GM12878 (cell line): ENCODE data around the gene TIAM1. TPM values are rescaled to one million over a fixed set of nuclear protein-coding genes. Genes with fewer than 3 reads are reported as not detected.

ENCODE experiments used
- ATAC-seq: fragments of 200-7000 bp; cut with Tn5 transposase; 3 replicates; pipeline ENCODE4 v1.9.1; 2020; ENCODE audit warnings: mild to moderate bottlenecking, moderate library complexity
- BruUV-seq: library from RNA; stranded (reverse); fragments of 400-500 nt; replicated peaks from 2 replicates; lab custom pipeline; 2021; lab: Mats Ljungman, UMichigan
- CTCF ChIA-PET: fragments of 300-600 bp; sonication (Branson Sonifier 250); formaldehyde crosslinking; extraction: SDS; loops from one replicate; lab custom pipeline; 2021; ENCODE audit warnings: inconsistent platforms; lab: Yijun Ruan, JAX
- POLR2A ChIA-PET: fragments of 350-600 bp; formaldehyde crosslinking; extraction: SDS; loops from one replicate; lab custom pipeline; 2021; ENCODE audit warnings: inconsistent platforms; lab: Charles Lee
- RAD21 ChIA-PET: fragments of 300-600 bp; sonication (Branson Sonifier 250); formaldehyde crosslinking; loops from one replicate; lab custom pipeline; 2023; ENCODE audit warnings: antibody characterized with exemption; ENCODE audit not compliant: unreplicated experiment; lab: Charles Lee
- SMC1A ChIA-PET: fragments of 300-600 bp; sonication (Branson Sonifier 250); formaldehyde crosslinking; loops from one replicate; lab custom pipeline; 2023; ENCODE audit not compliant: unreplicated experiment, uncharacterized antibody; lab: Charles Lee
- DNase-seq: peaks from one replicate; pipeline ENCODE4 v3.0.0-alpha.2; 2011; ENCODE audit warnings: low read depth, low spot score
- FAIRE-seq: peaks from 3 replicates; lab custom pipeline; 2011; peaks lifted over from hg19 to GRCh38; lab: Jason Lieb, UNC
- H2AFZ ChIP-seq: 2 replicates; pipeline ENCODE4 v1.6.0; 2011; ENCODE audit warnings: low read depth, low read length, control low read depth; ENCODE audit not compliant: control insufficient read depth
- H3K27ac ChIP-seq: 2 replicates; pipeline ENCODE4 v1.5.1; 2011; ENCODE audit warnings: control low read depth; ENCODE audit not compliant: control insufficient read depth, insufficient read depth
- H3K27me3 ChIP-seq, 2 experiments: replicated peaks in 1 of 2; 2 replicates each; pipeline versions ENCODE4 v1.6.0 to v1.6.1; 2011; ENCODE audit warnings: low read length in 1 of 2; ENCODE audit not compliant: control insufficient read depth in 2 of 2, insufficient read depth in 2 of 2
- H3K36me3 ChIP-seq, 2 experiments: 2 replicates each; pipeline ENCODE4 v1.5.1; 2011; ENCODE audit warnings: low read length in 1 of 2; ENCODE audit not compliant: control insufficient read depth in 2 of 2, insufficient read depth in 2 of 2
- H3K4me1 ChIP-seq: 2 replicates; pipeline ENCODE4 v1.6.1; 2011; ENCODE audit warnings: mild to moderate bottlenecking, low read length, moderate library complexity, mixed read lengths; ENCODE audit not compliant: control insufficient read depth, insufficient read depth
- H3K4me2 ChIP-seq: 2 replicates; pipeline ENCODE4 v1.6.0; 2011; ENCODE audit warnings: control low read depth; ENCODE audit not compliant: control insufficient read depth, insufficient read depth
- H3K4me3 ChIP-seq: fragments of 200-600 bp; sonication (generic); 2 replicates; pipeline ENCODE4 v1.5.1; 2016
- H3K79me2 ChIP-seq: 2 replicates; pipeline ENCODE4 v1.6.0; 2011; ENCODE audit warnings: low read length; ENCODE audit not compliant: control insufficient read depth, insufficient read depth
- H3K9ac ChIP-seq: 2 replicates; pipeline ENCODE4 v1.8.0; 2011; ENCODE audit warnings: low read length, control low read depth, mixed read lengths; ENCODE audit not compliant: control insufficient read depth, insufficient read depth
- H3K9me3 ChIP-seq: replicated peaks from 3 replicates; pipeline ENCODE4 v1.5.1; 2011; ENCODE audit warnings: mild to moderate bottlenecking, low read length; ENCODE audit not compliant: control insufficient read depth, insufficient read depth
- H4K20me1 ChIP-seq: 2 replicates; pipeline ENCODE4 v1.6.0; 2011; ENCODE audit not compliant: control insufficient read depth, insufficient read depth
- ASH2L ChIP-seq: fragments of 300-600, 200-600 bp; sonication (generic); IDR thresholded peaks from 2 replicates; pipeline ENCODE4 v1.6.1; 2017; ENCODE audit warnings: low read depth, mild to moderate bottlenecking, borderline replicate concordance
- CBX3 ChIP-seq: fragments of 200-600 bp; sonication (generic); IDR thresholded peaks from 2 replicates; pipeline ENCODE4 v1.6.1; 2016; ENCODE audit warnings: low read depth, borderline replicate concordance
- FOS ChIP-seq: IDR thresholded peaks from 3 replicates; pipeline ENCODE4 v1.6.1; 2011; ENCODE audit warnings: borderline replicate concordance; ENCODE audit not compliant: insufficient read length; ENCODE audit errors: extremely low read depth
- FOXM1 ChIP-seq: IDR thresholded peaks from 2 replicates; pipeline ENCODE4 v1.6.1; 2012; ENCODE audit warnings: low read depth, mild to moderate bottlenecking, inconsistent platforms, low read length, moderate library complexity
- SIN3A ChIP-seq: IDR thresholded peaks from 2 replicates; pipeline ENCODE4 v1.6.1; 2012; ENCODE audit warnings: low read depth, low read length, improper control_type of control experiment
- ZNF217 ChIP-seq: fragments of 450-650 bp; IDR thresholded peaks from 2 replicates; pipeline ENCODE4 v1.6.1; 2017; ENCODE audit warnings: antibody characterized with exemption, mild to moderate bottlenecking
- whole genome bisulfite sequencing: methylation state at CpG from one replicate; pipeline ENCODE4 v1.1.6; 2016; ENCODE audit warnings: low lambda C conversion rate; ENCODE audit not compliant: insufficient replicate concordance, insufficient coverage; ENCODE audit errors: missing lambda C conversion rate; 5-methylcytosine and 5-hydroxymethylcytosine counted together
- in situ Hi-C: fragments of 300-500 bp; cut with MboI; formaldehyde crosslinking; loops from 9 replicates; pipeline ENCODE4 v1.14.3; 2018; ENCODE audit warnings: mixed read lengths
- intact Hi-C: fragments of 100-400 bp; cut with micrococcal nuclease; formaldehyde crosslinking; loops from one replicate; pipeline ENCODE4 v1.14.2; 2022; ENCODE audit not compliant: unreplicated experiment
- polyA plus RNA-seq, 11 experiments: library from polyadenylated mRNA; depleted of rRNA in 4 of 11; unstranded in 6 of 11; stranded (reverse) in 5 of 11; fragments of >200 nt; fragmentation: Nextera tagmentation in 4 of 11; fragmentation: Illumina TruSeq in 1 of 11; extraction: Ambion mirVana in 4 of 11; extraction: Trizol in 1 of 11; gene quantifications; 1 replicate in 1 of 11; 2 replicates in 10 of 11; pipeline versions ENCODE4 v1.2.1 to v1.2.3, GENCODE V29; 2011 to 2016; ENCODE audit warnings: inconsistent platforms in 2 of 11, missing spikeins in 2 of 11, low read depth in 1 of 11
- total RNA-seq, 4 experiments: library from RNA; depleted of rRNA in 3 of 4; stranded (reverse); fragments of >200 nt in 3 of 4; fragmentation: Illumina TruSeq in 1 of 4; extraction: Trizol in 1 of 4; gene quantifications; 2 replicates each; pipeline versions ENCODE4 v1.2.1 to v1.2.3, GENCODE V29; 2013 to 2021
- TF ChIP-seq, protein P1 (sequence below): fragments of 450-650 bp; IDR thresholded peaks from 2 replicates; pipeline ENCODE4 v1.6.1; 2014; ENCODE audit warnings: mild to moderate bottlenecking
- TF ChIP-seq, protein P2 (sequence below): fragments of 150-350 bp; IDR thresholded peaks from 2 replicates; pipeline ENCODE4 v1.6.1; 2014; ENCODE audit warnings: mild to moderate bottlenecking, low read depth, low read length
- TF ChIP-seq, protein P3 (sequence below): IDR thresholded peaks from 2 replicates; pipeline ENCODE4 v1.6.1; 2012; ENCODE audit warnings: improper control_type of control experiment, low read depth, low read length; ENCODE audit not compliant: insufficient replicate concordance
- TF ChIP-seq, protein P4 (sequence below): fragments of 450-650 bp; IDR thresholded peaks from 2 replicates; pipeline ENCODE4 v1.6.1; 2017; ENCODE audit warnings: antibody characterized with exemption, mild to moderate bottlenecking, moderate library complexity

TIAM1 gene
- total and polyA plus RNA-seq, 10 of the 15 experiments (the other 5 are each of a cell fraction or from before 2014, with no cell fraction given) = 0.31 to 35.9 (median 0.78) TPM

DNA sequence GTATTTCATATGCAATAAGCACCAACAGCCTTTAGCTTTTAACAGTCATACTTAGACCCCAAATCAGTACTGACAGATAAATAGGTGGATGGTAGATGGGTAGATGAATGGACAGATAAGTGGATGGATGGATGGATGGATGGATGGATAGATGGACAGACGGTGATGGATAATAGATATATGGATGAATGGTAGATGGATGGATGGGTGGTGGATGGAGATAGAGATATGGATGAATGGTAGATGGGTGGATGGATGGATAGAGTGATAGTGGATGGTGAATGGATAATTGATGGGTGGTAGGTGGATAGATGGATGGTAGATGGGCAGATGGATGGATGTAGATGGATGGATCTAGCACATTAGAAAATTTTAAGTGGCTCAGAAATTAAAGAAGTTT is 62.5 kb downstream of the TIAM1 start:
- no peaks in the 10 kb centered on the region for H3K27me3 ChIP-seq
- H3K79me2 ChIP-seq = no peaks in the 10 kb centered on the region
- no peak overlapping the region for H3K27ac ChIP-seq
- SMC1A ChIA-PET = no interaction called here
- BruUV-seq = no TSS peak
- intact Hi-C loops (no loop called here), in situ Hi-C loops (no loop called here)
- H4K20me1 ChIP-seq = no peaks in the 10 kb centered on the region
- H3K4me2 ChIP-seq = no peak overlapping the region
- DNase-seq (no peak), FAIRE-seq (no peak), ATAC-seq (no peak)
- H3K36me3 ChIP-seq = no peaks in the 10 kb centered on the region
- POLR2A ChIA-PET = no interaction called here
- 0% methylated on average over 1 of the region's 1 CpG for WGBS
- no peak overlapping the region for H3K4me3 ChIP-seq
- RAD21 ChIA-PET = no interaction called here
- no peak overlapping the region for H3K9ac ChIP-seq
- CTCF ChIA-PET = no interaction called here
- H2AFZ ChIP-seq = no peak overlapping the region
- no peaks in the 10 kb centered on the region for H3K4me1 ChIP-seq
- no peaks in the 10 kb centered on the region; the same call in 2 of the 3 replicates for H3K9me3 ChIP-seq
- TF ChIP-seq FOS (no peak), FOXM1 (no peak), SIN3A (no peak), ZNF217 (no peak), ASH2L (no peak), CBX3 (no peak)
- TF ChIP-seq, protein P1, sequence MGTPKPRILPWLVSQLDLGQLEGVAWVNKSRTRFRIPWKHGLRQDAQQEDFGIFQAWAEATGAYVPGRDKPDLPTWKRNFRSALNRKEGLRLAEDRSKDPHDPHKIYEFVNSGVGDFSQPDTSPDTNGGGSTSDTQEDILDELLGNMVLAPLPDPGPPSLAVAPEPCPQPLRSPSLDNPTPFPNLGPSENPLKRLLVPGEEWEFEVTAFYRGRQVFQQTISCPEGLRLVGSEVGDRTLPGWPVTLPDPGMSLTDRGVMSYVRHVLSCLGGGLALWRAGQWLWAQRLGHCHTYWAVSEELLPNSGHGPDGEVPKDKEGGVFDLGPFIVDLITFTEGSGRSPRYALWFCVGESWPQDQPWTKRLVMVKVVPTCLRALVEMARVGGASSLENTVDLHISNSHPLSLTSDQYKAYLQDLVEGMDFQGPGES = no peak
- TF ChIP-seq, protein P2, sequence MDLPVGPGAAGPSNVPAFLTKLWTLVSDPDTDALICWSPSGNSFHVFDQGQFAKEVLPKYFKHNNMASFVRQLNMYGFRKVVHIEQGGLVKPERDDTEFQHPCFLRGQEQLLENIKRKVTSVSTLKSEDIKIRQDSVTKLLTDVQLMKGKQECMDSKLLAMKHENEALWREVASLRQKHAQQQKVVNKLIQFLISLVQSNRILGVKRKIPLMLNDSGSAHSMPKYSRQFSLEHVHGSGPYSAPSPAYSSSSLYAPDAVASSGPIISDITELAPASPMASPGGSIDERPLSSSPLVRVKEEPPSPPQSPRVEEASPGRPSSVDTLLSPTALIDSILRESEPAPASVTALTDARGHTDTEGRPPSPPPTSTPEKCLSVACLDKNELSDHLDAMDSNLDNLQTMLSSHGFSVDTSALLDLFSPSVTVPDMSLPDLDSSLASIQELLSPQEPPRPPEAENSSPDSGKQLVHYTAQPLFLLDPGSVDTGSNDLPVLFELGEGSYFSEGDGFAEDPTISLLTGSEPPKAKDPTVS = no peak
- TF ChIP-seq, protein P3, sequence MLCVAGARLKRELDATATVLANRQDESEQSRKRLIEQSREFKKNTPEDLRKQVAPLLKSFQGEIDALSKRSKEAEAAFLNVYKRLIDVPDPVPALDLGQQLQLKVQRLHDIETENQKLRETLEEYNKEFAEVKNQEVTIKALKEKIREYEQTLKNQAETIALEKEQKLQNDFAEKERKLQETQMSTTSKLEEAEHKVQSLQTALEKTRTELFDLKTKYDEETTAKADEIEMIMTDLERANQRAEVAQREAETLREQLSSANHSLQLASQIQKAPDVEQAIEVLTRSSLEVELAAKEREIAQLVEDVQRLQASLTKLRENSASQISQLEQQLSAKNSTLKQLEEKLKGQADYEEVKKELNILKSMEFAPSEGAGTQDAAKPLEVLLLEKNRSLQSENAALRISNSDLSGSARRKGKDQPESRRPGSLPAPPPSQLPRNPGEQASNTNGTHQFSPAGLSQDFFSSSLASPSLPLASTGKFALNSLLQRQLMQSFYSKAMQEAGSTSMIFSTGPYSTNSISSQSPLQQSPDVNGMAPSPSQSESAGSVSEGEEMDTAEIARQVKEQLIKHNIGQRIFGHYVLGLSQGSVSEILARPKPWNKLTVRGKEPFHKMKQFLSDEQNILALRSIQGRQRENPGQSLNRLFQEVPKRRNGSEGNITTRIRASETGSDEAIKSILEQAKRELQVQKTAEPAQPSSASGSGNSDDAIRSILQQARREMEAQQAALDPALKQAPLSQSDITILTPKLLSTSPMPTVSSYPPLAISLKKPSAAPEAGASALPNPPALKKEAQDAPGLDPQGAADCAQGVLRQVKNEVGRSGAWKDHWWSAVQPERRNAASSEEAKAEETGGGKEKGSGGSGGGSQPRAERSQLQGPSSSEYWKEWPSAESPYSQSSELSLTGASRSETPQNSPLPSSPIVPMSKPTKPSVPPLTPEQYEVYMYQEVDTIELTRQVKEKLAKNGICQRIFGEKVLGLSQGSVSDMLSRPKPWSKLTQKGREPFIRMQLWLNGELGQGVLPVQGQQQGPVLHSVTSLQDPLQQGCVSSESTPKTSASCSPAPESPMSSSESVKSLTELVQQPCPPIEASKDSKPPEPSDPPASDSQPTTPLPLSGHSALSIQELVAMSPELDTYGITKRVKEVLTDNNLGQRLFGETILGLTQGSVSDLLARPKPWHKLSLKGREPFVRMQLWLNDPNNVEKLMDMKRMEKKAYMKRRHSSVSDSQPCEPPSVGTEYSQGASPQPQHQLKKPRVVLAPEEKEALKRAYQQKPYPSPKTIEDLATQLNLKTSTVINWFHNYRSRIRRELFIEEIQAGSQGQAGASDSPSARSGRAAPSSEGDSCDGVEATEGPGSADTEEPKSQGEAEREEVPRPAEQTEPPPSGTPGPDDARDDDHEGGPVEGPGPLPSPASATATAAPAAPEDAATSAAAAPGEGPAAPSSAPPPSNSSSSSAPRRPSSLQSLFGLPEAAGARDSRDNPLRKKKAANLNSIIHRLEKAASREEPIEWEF = no peak
- TF ChIP-seq, protein P4, sequence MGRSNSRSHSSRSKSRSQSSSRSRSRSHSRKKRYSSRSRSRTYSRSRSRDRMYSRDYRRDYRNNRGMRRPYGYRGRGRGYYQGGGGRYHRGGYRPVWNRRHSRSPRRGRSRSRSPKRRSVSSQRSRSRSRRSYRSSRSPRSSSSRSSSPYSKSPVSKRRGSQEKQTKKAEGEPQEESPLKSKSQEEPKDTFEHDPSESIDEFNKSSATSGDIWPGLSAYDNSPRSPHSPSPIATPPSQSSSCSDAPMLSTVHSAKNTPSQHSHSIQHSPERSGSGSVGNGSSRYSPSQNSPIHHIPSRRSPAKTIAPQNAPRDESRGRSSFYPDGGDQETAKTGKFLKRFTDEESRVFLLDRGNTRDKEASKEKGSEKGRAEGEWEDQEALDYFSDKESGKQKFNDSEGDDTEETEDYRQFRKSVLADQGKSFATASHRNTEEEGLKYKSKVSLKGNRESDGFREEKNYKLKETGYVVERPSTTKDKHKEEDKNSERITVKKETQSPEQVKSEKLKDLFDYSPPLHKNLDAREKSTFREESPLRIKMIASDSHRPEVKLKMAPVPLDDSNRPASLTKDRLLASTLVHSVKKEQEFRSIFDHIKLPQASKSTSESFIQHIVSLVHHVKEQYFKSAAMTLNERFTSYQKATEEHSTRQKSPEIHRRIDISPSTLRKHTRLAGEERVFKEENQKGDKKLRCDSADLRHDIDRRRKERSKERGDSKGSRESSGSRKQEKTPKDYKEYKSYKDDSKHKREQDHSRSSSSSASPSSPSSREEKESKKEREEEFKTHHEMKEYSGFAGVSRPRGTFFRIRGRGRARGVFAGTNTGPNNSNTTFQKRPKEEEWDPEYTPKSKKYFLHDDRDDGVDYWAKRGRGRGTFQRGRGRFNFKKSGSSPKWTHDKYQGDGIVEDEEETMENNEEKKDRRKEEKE = no peak
